Medulla oblongata (tissue), 1 donor: ENCODE measurements around the gene CFL1.
A peak's percentile ranks its signal among the peaks of the same experiment; 100 is the strongest.
"Not testable (repeated sequence)": the region's sequence is repeated elsewhere in the genome, so short reads cannot be mapped to it uniquely, and the experiment has no call there.

ENCODE experiments used
- DNase-seq: peaks from one replicate; pipeline ENCODE4 v3.0.0-alpha.2; 2015; ENCODE audit errors: extremely low spot score

CFL1 gene

DNA sequence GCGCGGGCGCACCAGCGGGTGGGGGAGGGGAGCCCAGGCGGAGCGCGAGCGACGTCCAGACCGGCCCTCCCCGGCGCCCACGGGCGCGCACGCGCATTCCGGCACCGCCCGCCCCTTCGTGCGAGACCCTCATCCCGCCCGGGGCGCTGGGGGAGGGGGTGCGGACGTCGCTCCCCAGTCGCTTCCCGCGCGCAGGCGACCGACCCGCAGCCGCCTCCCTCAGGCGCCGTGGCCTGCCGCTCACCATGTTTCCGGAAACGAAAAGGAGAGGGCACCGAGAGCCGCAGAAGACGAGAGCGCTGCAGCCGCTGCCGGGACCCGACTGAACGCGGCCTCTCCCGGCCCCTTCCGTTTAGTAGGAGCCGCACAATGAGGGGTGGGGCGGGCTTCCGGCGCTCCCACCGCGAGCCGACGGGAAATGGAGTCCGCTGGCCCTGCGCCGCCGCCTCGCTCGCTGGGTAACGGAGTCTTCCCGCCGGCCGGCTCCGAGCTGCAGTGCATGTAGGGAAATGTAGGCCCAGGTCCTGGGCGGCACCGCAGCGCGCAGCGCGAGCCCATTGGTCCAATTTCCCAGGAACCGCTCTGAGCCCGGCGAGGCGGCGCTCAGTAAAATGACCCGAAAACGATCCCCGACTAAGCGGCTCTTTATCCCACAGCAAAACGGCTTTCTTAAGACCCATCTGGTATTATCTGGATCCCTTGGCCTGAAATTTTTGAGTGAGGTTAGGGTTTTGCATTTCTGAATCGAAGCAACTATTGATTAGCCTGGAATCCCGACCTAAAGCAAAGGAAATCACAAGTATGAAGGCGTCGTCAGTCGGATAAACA, at the start of gene CFL1:
TSS of gene CFL1 (minus strand) at position 328 of the 828 bp plus-strand sequence. CDS start at position 247, 81 bp downstream.
- peak; percentile 98 for DNase-seq

DNA sequence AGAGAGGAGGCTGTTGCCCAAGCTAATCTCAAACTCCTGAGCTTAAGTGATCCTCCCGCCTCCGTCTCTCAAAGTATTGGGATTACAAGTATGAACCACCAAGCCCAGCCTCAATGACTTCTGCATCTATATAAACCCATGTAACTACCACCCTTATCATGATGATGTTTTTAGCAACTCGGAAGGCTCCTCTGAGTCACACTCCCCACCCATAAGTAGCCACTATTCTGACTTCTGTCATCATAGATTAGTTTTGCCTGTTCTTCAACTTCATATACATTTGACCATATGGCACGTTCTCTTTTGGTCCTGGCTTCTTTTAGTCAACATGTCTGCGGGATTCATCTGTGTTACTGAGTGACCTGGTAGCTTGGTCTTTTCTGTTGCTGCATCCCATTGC, 48.6 kb upstream of the CFL1 start:
- DNase-seq = no peak

DNA sequence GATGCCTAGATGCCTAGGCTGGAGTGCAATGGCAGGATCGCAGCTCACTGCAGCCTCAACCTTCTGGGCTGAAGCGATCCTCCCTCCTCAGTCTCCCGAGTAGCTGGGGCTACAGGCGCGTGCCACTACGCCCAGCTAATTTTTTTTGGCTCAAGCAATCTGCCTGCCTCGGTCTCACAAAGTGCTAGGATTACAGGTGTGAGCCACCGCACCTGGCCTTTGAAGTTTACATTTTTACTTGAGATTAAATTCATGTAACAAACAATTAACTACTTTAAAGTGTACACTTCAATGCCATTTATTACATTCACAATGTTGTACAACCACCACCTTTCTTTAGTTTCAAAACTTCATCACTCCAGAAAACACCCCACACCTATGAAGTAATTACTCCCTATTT, 45.7 kb upstream of the CFL1 start:
- no peak for DNase-seq

DNA sequence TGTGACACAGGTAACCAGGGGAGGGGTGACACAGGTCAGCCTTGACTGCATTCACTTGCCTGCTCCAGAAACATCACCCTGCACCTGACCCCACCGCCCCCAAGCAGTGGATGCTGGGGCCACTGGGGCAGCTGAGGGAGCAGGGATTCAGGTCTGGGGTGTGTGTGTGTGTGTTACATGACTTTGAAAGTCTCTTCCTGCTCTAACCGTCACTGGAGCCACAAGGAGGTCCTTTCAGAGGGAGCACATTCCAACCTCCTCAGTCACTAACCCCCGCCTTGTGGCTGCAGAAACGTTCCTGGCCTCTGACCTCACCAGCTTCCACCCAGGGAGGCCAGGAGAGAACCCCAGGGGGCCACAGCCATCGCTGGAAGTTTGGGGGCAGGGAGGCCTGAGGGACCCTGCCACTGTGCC, 45.1 kb upstream of the CFL1 start:
- no peak for DNase-seq

DNA sequence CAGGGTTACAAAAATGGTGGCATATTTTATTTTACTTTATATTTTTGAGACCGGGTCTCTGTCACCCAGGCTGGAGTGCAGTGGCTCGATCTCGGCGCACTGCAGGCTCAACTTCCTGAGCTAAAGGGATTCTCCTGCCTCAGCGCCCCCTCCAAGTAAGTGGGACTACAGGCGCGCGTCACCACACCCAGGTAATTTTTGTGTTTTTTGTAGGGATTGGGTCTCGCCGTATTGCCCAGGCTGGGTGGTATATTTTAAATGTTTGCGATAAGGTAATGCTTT, 42.9 kb upstream of the CFL1 start:
- DNase-seq = no peak

DNA sequence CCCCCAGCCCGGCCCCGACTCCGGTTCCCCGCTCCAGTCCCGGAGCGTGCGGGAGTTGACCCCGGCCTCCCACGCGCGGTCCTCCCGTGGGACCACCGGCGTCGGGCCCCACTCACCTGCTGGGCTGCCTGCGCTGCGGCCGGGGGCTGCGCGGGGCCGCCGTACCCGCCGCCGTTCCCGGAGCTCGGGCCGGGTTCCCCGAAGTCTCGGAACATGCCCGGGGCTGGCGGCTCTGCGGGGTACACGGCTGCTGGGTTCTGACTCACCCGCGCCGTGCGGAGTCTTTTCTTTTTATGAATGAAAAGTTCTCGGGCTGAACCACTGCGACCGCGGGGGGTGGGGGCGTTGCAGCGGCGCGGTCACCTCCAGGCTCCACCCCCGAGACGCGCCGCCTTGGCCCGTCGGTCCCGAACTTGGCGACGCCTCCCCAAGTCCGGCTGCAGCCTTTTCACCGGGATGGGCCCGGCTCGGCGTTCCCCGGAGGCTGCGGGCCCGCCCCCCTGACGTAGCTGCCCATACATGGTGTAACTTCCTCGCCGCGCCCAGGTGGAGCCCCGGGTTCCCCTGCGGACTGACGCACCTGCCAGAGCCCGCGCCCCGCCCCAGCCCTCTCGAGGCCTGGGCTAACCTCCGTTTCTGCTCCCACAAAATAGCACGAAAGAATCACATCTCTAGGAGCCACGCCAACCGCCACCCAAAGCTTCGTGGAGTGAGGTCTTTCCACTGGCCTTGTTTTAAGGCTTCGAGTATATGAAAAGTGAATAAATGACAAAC, 42.3 kb upstream of the CFL1 start, which contains the start of gene FOSL1:
TSS of gene FOSL1 (minus strand) at position 264 of the 774 bp plus-strand sequence. CDS start at position 215, 49 bp downstream.
- peak; percentile 71 for DNase-seq

DNA sequence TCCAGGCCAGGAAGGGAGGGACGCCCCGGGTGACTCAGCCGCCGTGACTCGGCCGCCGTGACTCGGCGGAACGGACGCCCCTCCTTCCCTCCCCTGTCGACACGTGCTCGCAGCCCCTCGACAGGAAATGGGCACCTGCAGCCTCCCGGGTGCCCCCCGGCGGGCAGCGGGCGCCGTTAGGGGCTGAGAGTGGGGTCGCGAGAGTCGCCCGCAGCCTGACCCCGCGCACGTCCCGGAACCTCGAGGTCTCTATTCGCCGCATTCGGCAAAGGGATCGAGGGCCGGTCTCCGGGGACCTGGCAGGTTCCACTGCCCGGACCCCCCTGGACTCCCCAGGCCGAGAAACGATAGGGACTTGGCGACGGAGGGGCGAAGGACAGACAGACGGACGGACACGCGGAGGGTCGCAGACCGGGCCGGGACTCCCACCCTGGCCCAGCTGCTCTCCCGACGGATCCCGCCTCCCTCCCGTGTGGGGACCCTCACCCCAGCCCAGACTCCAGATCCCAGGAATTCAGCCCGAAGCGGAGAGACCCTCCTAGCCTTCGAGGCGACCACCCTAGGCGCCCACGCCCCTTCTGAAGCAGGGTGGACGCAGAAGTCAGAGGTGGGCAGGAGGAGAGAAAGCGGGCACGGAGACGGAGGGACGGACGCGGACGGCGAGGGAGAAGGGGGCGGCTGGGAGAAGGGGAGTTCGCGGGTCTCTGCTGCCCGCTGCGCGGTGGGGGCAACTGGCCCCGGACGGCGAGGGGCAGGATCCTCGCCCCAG, 41.6 kb upstream of the CFL1 start:
- DNase-seq = no peak

DNA sequence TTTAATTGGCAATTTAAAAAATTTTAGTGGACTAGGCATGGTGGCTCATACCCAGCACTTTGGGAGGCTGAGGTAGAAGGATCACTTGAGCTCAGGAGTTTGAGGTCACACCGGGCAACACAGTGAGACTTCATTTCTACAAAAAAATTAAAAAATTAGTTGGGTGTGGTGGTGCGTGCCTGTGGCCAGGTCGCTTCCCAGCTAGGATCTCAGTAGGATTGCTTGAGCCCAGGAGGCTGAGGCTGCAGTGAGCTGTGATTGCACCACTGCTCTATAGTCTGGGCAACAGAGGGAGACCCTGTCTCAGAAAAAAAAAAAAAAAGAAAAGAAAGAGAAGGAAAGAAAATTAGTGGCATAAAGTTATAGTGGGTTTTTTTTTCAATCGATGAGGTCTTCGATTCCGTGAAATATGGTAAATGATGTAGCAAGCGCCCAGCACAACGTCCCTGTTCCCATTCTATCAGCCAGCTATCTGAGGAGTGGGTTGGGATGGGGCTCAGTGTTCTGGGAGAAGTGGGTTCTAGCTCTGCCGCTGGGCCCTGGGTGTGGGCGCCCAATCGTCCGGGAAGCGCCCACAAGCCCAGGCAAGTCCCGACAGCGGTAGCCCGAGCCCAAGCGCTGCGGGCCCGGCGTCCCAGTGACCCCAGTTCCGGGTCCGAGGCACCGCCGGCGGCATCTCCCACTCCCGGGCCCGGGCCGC, 40.8 kb upstream of the CFL1 start:
- DNase-seq = no peak

DNA sequence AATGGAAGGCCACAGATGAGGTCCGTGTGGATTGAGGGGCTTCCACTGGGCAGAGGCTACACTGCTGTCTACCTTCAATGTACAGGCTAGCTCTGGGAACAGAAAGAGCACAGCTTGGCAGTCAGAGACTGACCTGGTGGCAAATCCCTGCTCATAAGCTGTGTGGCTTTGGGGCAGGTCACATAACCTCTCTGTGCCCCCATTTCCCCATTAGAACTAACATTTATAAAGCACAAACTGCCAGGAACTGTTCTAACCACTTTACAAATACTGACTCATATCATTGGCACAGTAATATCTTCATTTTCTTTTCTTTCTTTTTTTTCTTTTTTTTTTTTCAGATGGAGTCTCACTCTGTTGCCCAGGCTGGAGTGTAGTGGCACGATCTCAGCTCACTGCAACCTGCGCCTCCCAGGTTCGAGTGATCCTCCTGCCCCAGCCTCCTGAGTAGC, 39.1 kb upstream of the CFL1 start:
- no peak for DNase-seq

DNA sequence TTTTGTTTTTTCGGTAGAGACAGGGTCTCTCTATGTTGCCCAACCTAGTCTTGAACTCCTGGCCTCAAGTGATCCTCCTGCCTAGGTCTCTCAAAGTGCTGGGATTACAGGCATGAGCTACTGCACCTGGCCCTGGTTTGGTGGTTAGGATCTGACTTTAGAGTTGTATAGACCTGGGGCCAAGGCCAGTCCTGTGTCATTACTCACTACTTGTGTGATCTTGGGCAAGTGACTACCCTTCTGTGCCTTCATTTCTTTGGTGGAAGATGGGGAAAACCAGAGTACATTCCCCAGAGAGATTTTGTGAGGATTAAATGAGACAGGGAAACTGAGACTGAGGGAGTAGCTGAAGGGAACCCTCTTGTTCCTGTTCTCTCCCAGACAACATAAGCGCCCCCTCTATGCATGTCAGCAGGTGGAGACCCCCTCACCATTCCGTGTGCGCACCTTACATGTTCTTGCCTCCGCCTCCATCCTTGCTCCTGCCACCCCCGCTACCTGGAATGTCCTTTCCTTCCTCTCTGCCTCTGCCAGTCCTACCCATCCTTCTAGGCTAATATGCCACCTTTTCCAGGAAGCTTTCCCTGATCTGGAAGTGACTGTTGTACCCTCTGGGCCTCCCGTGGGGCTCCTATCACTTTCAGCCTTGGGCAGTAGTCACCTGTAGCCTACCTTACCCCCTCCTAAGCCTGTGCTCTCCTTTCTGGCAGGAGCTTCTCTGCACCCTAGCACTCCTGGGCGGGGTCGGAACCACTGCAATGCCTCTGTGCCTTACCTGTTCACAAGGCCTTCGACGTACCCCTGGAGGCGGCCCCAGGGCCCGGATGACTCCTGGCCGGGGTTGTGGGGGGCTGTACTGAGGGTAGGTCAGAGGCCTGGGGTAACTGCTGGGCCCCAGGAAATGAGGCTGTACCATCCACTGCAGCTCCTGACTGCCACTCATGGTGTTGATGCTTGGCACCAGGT, 38.3 kb upstream of the CFL1 start:
- DNase-seq = no peak

DNA sequence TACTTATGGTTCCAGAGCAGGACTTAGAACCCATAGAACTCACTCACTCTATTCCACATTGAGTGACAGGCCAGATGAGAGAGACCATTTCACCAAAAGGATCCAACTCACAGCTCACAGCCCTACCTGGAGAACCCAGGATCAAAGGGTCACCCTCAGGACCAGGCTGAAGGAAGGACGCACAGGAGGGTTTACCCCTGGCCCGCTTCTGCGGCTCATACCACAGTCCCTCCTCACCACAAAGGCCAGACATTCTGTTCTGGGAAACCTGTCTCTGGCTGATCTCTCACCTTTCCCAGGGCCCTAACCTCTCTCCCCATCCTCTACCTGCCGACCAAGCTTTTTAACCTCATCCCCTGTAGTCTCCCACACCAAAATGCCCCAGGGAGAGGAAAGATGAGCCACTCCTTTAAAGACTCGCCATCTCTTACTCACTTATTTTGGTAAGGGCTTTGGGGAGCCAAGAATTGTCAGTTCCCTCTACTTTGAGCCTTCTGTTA, 37.6 kb upstream of the CFL1 start:
- DNase-seq = no peak

DNA sequence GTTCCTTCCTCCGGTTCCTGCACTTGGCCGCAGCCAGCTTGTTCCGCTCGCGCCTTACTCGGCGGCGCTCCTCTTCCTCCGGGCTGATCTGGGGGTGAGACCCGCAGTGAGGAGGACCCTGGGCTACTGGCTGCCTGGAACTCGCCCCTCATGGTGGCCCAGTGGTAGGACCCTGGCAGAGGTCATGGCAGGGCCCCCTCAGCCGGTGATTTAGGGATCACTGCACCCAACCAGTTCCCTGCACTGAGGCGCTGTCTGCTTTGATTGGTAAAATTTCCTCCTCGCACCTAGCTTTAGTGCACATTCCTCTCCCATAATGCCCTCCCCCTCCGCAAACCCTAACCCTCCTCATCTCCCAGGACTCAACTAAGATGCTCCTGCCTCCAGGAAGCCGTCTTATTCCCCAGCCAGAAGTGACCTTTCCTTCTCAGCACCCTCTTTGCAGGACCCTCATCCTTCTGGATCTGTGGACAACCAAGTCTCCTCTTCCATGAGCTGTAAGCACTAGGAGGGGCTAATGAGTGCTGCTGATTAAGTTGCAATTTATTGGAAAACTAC, 36.1 kb upstream of the CFL1 start:
- DNase-seq = no peak

DNA sequence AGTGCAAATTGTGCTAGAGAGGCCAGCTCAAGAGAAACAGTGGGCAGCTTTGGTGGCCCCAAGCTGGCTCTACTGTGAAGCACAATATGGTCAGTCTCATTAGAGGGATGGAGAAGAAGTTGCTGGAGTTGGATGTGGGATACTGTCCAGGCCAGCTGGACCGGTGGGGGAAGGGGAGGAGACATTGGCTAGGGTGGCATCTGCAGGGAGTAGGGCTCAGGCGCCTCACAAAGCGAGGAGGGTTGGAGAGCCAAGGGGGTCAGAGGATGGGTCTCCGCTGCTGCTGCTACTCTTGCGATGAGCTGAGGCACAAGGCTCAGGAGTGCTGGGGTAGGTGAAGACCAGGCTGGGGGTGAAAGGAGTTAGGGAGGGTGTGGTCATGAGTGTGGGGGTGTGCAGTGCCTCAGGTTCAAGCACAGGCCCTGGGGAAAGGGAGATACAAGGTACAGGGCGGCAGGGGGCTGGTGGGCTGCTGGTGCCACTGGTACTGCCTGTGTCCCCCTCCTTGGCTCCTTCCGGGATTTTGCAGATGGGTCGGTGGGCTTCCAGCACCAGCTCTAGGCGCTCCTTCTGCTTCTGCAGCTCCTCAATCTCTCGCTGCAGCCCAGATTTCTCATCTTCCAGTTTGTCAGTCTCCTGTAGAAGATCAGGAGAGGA, 34.8 kb upstream of the CFL1 start:
- DNase-seq = no peak

DNA sequence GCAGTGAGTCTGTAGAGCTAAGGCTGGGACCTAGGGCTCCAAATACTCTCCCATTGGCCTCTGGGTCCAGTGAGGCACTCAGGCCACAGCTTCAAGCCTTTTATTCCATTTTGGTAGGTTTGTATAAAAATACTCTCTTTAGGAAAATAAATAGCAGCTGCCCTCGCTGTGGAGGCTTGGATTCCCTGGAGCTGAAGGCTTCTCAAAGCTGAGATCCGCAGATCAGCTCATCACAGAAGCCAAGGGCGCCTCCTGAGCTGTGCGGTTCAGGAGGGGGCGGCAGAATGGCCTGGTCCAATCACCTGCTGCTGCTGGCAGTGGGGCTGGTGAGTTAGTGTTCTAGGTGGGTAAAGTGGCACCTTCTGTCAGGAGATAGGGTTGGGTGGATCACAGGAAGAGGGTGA, 34.2 kb upstream of the CFL1 start:
- DNase-seq = not testable (repeated sequence)

DNA sequence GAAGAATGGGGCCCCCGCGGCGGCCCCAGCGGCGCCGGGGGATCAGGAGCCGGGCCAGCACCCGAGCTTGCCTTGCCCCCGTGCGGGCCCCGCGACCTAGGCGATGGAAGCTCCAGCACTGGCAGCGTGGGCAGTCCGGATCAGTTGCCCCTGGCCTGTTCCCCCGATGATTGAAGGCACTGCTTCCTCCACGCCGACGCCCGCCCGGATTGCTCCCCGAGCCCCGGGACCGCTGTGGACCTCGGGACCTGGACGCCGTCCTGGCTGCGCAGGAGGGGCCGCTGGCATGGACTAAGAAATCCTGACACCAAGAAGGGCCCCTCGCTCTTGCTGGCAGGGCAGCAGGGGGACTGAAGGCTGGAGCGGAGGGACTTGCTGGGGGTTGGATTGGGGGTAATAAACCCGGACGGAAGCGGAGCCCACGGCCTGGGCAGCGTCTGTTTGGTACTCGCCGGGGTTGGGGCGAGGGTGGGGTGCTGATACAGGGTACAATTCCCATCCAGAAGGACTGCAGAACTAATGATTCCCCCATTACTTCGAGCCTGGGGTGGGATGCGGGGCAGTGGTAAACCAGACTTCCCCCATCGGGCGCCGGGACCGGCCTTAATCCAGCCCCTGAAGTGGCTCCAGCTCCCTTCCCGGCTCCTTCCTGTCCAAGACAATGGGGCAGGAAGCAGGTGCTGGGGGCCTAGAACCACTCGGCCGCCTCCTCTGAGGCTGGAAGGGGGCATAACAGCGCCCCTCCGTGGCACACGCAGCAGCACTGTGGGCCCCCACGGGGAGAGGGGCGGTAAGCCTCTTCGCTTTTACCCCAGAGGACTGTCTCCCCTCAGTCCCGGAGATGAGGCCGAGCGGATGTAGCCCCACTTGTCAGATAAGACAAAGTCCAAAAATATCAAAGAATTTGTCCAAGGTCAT, 33.5 kb upstream of the CFL1 start:
- DNase-seq = no peak

DNA sequence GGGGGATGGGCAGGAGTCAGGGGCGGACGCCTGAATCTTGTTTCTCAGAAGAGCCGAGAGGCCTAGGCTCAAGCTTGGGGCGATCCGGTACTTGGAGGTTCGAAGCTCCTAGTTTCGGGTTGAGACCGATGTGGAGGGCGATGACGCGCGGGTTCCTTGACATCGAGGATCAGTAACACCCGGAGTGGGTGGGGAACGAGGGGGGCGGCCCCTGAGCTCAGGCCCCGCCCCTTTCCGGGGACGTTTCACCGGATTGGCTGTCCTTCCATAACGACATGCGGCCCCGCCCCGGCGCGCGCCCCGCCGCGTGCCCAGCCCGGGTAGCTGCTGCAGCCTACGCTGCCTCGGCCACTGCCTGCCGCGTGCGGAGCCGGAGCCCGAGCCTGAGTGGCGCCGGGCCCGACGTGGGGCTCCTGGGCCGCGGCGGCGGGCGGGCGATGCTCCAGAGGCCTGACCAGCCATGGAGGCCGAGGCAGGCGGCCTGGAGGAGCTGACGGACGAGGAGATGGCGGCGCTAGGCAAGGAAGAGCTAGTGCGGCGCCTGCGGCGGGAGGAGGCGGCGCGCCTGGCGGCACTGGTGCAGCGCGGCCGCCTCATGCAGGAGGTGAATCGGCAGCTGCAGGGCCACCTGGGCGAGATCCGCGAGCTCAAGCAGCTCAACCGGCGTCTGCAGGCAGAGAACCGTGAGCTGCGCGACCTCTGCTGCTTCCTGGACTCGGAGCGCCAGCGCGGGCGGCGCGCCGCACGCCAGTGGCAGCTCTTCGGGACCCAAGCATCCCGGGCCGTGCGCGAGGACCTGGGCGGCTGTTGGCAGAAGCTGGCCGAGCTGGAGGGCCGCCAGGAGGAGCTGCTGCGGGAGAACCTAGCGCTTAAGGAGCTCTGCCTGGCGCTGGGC, 32.6 kb upstream of the CFL1 start, which contains the start of gene CCDC85B:
TSS of gene CCDC85B (plus strand) at position 350 of the 895 bp plus-strand sequence. CDS start at position 461, 111 bp downstream.
- peak; percentile 98 for DNase-seq

DNA sequence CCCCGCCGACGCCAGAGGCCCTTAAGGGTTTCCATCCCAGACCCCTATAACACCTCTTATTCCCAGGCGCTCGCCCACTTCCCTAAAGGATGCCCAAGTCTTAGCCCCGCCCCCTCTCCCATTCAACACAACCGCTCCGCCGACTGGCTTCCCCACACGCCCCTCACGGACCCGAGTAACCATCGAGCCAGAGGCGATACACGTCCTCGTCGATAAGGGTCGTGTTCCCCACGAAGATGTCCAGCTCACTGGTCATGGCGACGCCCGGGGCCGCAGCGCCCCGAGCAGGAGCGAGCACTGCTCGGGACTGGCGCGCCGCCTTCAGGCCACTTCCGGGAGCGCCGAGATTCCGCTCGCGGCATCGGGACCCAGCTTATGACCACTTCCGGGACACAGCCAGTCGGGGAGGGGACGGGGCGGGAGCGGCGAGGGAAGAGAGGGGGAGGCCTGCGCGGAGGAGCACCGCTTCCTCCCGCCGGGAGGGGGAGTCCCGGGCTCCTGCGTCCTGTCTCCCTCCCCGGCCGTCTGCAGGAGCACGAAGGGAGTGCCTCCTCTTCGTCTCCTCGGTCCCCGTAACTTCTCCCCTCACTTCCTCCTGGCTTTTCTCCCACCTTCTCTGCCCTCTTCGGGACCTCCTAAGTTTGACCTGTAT, 30.3 kb upstream of the CFL1 start, which contains the start of gene FIBP:
TSS of gene FIBP (minus strand) at position 309 of the 652 bp plus-strand sequence. CDS start at position 256, 53 bp downstream.
- peak; percentile 99 for DNase-seq
